Right lobe of liver (tissue), 4 donors: ENCODE results near the gene VSNL1.

Experiments used
- POLR2A ChIP-seq: fragments of 450-650 bp; IDR thresholded peaks from one replicate; pipeline ENCODE4 v1.6.1; 2017; ENCODE audit warnings: antibody characterized with exemption, mild to moderate bottlenecking
- TF ChIP-seq, protein P1 (sequence below), 4 donors: fragments of 200-600 bp in 3 of 4; fragments of 450-650 bp in 1 of 4; IDR thresholded peaks; one replicate each; pipeline versions ENCODE4 v1.5.1 to v1.8.0; 2016 to 2022; ENCODE audit warnings: antibody characterized with exemption in 4 of 4, mild to moderate bottlenecking in 2 of 4
- donor health status: DM: no; HTN: no; CAD: no.
- donor health status: DM: no; HTN: no; CAD: no.
- donor health status: DM: no; HTN: yes; CAD: no.

DNA sequence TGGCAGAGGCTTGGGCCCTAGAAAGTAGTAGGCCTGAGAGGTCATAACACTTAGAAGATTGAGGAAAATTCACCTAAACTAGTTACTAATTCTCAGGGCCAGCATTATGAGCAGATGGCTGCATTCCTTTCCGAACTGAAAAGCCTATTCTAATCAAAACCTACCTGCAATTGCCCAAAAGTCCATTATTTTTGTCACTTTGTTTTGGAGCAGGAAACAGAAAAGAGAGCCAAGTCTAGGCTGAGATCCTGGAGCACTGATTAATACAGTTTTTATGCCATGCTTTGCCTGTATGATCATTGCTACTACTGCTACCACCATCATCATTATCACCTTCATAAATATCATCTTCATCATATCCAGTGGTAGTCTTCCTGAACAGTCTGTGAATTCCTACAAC, 14.7 kb downstream of the VSNL1 start:
- TF ChIP-seq, protein P1, sequence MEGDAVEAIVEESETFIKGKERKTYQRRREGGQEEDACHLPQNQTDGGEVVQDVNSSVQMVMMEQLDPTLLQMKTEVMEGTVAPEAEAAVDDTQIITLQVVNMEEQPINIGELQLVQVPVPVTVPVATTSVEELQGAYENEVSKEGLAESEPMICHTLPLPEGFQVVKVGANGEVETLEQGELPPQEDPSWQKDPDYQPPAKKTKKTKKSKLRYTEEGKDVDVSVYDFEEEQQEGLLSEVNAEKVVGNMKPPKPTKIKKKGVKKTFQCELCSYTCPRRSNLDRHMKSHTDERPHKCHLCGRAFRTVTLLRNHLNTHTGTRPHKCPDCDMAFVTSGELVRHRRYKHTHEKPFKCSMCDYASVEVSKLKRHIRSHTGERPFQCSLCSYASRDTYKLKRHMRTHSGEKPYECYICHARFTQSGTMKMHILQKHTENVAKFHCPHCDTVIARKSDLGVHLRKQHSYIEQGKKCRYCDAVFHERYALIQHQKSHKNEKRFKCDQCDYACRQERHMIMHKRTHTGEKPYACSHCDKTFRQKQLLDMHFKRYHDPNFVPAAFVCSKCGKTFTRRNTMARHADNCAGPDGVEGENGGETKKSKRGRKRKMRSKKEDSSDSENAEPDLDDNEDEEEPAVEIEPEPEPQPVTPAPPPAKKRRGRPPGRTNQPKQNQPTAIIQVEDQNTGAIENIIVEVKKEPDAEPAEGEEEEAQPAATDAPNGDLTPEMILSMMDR (IDR thresholded peaks at IDR 0.05) = no peak
- no peak for TF ChIP-seq POLR2A
